Hypothalamus (tissue), 51 donors: ENCODE measurements around the gene QSOX2.

Experiments
- DNase-seq, 51 donors: peaks; one replicate each; lab custom pipeline; 2025; lab: John Stamatoyannopoulos, UW

The QSOX2 gene

GRCh38 chr9:136157477-136158265, 87.9 kb downstream of the QSOX2 start:
- no peak for DNase-seq
